ENCODE results near the gene GADD45GIP1. TPM values are rescaled to one million over a fixed set of nuclear protein-coding genes. Genes with fewer than 3 reads are reported as not detected.
A peak's percentile ranks its signal among the peaks of the same experiment; 100 is the strongest.
"Not testable (repeated sequence)": the region's sequence is repeated elsewhere in the genome, so short reads cannot be mapped to it uniquely, and the experiment has no call there.

GADD45GIP1 gene
- total RNA-seq, 6 experiments from 2014 or later: 7.7 to 29.3 (median 10.0) TPM

GRCh38 chr19:12965017-12965811 lies 8.2 kb upstream of the GADD45GIP1 start:
- 0% methylated on average over 21 of the region's 34 CpGs for WGBS (ENCODE audit: insufficient coverage, low coverage, low lambda C conversion rate, missing lambda C conversion rate)
- TF ChIP-seq CTCF (IDR thresholded peaks at IDR 0.05) (peak; percentile 86 to 92 (median 90)), POLR2A (IDR thresholded peaks at IDR 0.05) (no peak)
- Histone ChIP-seq H3K27ac (no peak overlapping the region), H3K9me3 (no peaks in the 10 kb centered on the region), H3K36me3 (no peaks in the 10 kb centered on the region), H3K4me1 (peaks cover 0 to 5% (median 0%) of the 10 kb centered on the region in 4 donors), H3K27me3 (no peaks in the 10 kb centered on the region), H3K4me3 (peak overlapping the region; percentile 45 to 57 (median 46))
- ATAC-seq: peak; percentile 97 to 98 (median 98)
- DNase-seq: peak; percentile 79 to 83 (median 80)
- intact Hi-C loops (cut with DNase I): no loop called here

- H3K27me3 ChIP-seq: no peaks in the 10 kb centered on the region
- DNase-seq: no peak
- H3K4me3 ChIP-seq: no peak overlapping the region
- H3K27ac ChIP-seq: no peak overlapping the region
- WGBS (ENCODE audit: insufficient coverage, low coverage, low lambda C conversion rate, missing lambda C conversion rate): 39% methylated on average over 5 of the region's 6 CpGs
- H3K9me3 ChIP-seq: no peaks in the 10 kb centered on the region
- H3K4me1 ChIP-seq: peaks cover 0 to 5% (median 0%) of the 10 kb centered on the region in 4 donors
- no peak for ATAC-seq
- no peak for TF ChIP-seq POLR2A (IDR thresholded peaks at IDR 0.05)
- no peak for TF ChIP-seq CTCF (IDR thresholded peaks at IDR 0.05)
- H3K36me3 ChIP-seq: peaks cover 0 to 3% (median under 1%) of the 10 kb centered on the region in 4 donors
- intact Hi-C loops (cut with DNase I): no loop called here
Observed at GRCh38 chr19:12959481-12959880, 2.5 kb upstream of the GADD45GIP1 start.

GRCh38 chr19:12957389-12957952 lies 448 bp upstream of the GADD45GIP1 start:
- 30% methylated on average over 18 of the region's 31 CpGs for WGBS (ENCODE audit: insufficient coverage, low coverage, low lambda C conversion rate, missing lambda C conversion rate)
- peak in 3 of 4 donors; percentile 5 to 30 (median 26) for ATAC-seq
- DNase-seq; H3K9me3 ChIP-seq; H3K27me3 ChIP-seq; intact Hi-C loops (cut with DNase I); H3K4me1 ChIP-seq: not testable (repeated sequence)
- peak overlapping the region; percentile 85 to 93 (median 86) for H3K4me3 ChIP-seq
- peaks cover 0 to 18% (median 3%) of the 10 kb centered on the region in 4 donors for H3K36me3 ChIP-seq
- H3K27ac ChIP-seq: peak overlapping the region; percentile 61 to 85 (median 64)

GRCh38 chr19:12955996-12956395 lies 1.0 kb downstream of the GADD45GIP1 start:
- 59% methylated on average over 4 of the region's 12 CpGs for WGBS (ENCODE audit: insufficient coverage, low coverage, low lambda C conversion rate, missing lambda C conversion rate)
- H3K27ac ChIP-seq: peak overlapping the region in 1 of 3 donors; percentile 85
- TF ChIP-seq CTCF (IDR thresholded peaks at IDR 0.05) (no peak), POLR2A (IDR thresholded peaks at IDR 0.05) (no peak)
- peak overlapping the region; percentile 85 to 93 (median 86) for H3K4me3 ChIP-seq
- DNase-seq (no peak), ATAC-seq (no peak)
- intact Hi-C loops (cut with DNase I): no loop called here
- no peaks in the 10 kb centered on the region for H3K27me3 ChIP-seq
- no peaks in the 10 kb centered on the region for H3K9me3 ChIP-seq
- peaks cover 0 to 5% (median 0%) of the 10 kb centered on the region in 4 donors for H3K4me1 ChIP-seq
- H3K36me3 ChIP-seq: peaks cover 0 to 26% (median 9%) of the 10 kb centered on the region in 4 donors

- H3K27me3 ChIP-seq; H3K4me3 ChIP-seq; H3K9me3 ChIP-seq; DNase-seq; H3K27ac ChIP-seq; H3K4me1 ChIP-seq; intact Hi-C loops (cut with DNase I); ATAC-seq: not testable (repeated sequence)
- peaks cover 0 to 29% (median 10%) of the 10 kb centered on the region in 4 donors for H3K36me3 ChIP-seq
- 97% methylated on average over 4 of the region's 9 CpGs for WGBS (ENCODE audit: insufficient coverage, low coverage, low lambda C conversion rate, missing lambda C conversion rate)
Observed at GRCh38 chr19:12955575-12955974, 1.4 kb downstream of the GADD45GIP1 start.

Measured in right lobe of liver (tissue), 6 donors.